ELR (cell line): ENCODE measurements around the gene AMBRA1.
A peak's percentile ranks its signal among the peaks of the same experiment; 100 is the strongest.

Experiments used
- DNase-seq: peaks from one replicate; pipeline ENCODE4 v3.0.0-alpha.2; 2015; ENCODE audit warnings: low read depth

The AMBRA1 gene

DNA sequence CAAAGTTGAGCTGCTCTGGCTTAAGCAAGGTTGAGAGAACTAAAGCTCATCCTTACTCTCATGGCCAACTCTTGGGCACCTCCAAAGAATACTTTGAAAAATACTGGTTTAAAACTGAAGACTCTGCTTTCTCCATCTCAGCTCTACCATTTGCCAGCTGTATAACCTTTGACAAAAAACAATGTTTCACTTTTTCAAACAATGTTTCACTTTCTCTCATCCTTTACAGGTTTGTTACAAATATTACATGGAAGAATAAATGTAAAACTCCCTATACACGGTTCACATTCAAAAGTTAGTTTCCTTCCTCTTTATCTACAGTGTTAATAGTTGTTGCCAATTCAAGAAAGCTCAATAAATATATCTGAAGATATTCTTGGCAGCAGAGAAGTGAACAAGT, 19.2 kb downstream of the AMBRA1 start:
- DNase-seq = no peak

DNA sequence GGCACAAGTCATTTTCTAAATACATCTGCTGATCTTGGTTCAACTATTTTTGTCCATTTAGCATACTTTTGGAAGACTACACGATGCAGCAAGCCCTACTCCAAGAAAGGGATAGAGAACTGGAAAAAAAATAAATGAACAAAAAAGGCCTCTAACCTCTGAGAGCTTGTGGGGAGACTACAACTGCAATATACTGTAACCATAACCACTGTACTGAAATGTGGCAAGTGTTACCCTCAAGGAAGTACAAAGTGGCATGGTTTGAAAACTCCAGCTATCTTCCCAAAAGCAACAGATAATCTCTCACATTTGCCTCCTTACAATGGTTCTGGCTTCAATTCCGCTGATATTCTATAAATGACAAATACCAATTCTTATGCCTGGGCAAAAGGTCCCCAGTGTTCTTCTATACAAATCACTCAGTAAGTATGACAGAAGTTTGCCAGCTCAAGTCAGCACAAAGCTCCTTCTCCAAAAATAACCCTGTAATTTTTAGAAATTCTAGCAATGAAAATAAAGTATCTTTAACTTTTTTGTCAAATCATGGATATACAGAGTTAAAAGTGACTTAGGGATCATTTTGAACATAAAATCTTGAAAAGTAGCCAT, 22.9 kb downstream of the AMBRA1 start:
- no peak for DNase-seq

DNA sequence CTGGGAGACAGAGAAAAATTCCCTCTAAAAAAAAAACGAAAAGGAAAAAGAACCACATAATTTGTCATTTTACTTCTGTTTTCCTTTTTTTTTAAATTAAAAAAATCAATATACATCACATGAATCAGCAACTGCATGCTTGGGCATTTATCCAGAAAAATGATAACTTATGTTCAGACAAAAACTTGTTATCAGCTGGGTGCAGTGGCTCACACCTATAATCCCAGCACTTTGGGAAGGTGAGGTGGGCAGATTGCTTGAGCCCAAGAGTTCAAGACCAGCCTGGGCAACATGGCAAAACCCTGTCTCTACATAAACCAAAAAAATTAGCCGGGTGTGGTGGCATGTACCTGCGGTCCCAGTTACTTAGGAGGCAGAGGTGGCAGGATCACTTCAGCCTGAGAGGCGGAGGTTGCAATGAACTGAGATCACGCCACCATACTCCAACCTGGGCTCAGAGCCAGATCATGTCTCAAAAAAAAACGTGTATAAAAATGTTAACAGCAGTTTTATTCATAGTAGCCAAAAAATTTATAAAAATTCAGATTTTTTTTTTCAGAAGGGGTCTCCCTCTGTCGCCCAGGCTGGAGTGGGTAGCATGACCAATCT, 28.5 kb downstream of the AMBRA1 start:
- DNase-seq = peak; percentile 22

DNA sequence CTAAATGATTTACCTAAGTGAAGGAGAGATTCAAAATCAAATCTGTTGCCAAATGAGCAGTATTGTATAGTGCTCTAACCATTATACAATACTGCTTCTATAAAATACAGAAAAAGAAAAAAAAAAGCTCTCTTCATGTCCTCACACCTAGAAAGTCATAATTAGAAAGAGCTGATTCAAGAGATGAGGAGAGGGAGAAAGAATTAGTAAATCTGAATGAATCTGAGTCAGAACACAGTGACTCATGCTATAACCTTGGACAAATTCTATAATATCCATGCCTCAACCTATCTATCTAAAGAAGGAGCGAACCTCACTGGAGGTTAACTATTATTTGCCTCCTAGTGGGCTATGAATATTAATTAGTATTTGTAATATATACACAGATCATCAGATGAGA, 29.4 kb downstream of the AMBRA1 start:
- DNase-seq = peak; percentile 79

DNA sequence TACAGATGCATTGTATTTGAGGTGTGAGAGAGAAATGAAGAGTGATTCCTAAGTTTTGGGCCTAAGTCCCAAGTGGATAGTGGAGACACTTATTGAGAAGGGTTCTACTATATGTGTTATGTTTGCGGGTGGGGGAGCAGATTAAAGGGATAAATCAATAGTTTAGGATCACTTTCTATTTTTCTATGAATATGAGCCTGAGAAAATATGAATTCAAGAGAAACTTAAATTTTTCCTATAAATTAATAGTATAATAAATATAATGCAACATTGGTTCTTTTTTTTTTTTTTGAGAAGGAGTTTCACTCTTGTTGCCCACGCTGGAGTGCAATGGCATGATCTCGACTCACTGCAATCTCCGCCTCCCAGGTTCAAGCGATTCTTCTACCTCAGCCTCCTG, 31.3 kb downstream of the AMBRA1 start:
- no peak for DNase-seq

DNA sequence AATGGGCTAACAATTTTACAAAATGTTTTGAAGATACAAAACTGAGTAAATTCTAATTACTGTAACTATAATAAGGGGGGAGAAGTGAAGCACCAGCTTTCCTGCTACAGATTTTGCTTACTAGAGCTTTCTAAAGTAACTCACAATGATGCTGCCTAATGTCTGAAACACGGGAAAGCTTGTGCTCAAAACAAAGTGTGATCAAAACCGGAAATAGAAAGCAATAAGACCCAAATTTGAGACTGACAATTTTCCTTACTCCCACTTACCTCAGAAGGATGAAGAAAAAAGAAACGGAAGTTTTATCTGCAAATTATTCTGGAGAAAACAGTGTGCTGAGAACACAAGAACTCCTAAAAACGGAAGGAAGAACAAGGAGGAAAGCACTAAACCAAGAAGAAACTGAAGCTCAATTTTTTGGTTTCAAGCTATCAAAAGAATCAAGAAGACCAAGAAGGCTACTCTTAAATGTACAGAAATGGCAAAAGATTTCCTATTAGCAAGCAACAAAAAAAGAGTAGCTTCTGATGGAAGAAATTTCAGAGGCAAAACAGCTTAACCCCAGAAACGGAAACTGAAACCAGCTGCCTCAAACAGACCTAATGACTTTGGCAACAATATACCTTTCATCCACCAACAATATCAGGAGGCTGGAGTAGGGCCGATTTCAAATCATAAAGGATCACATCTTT, 33.4 kb downstream of the AMBRA1 start:
- peak; percentile 43 for DNase-seq

DNA sequence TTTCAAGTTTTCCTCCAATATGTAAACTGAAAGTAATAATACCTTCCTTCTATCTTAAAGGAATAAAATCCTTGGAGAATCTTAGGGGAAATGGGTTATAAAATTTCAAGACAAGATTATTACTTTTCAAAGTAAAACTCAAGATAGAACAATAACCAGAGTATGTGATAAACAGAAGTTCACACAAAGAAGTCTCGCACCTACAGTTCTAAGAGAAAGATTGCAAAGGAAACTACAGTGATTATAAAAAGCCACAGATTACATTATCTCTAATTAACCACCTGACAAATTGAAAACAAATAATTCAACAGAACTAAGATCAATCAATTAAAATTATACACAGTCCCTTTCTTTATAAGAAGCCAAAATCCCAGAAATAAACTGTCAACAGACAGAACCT, 34.0 kb downstream of the AMBRA1 start:
- no peak for DNase-seq

DNA sequence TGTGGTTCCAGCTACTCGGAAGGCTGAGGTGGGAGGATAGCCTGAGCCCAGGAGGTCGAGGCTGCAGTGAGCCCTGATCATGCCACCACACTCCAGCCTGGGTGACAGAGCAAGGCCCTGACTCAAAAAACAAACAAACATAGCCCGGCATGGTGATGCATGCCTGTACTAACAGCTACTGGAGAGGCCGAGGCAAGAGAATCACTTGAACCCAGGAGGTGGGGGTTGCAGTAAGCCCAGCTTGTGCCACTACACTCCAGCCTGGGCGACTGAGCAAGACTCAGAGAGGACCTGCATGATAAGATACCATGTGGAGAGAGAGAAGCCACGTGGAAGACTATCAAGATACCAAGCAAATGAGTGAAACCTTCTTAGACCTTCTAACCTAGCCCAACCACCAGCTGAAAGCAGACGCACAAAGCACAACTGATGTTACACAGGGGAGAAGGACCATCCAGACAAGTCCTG, 36.1 kb downstream of the AMBRA1 start:
- peak; percentile 77 for DNase-seq

DNA sequence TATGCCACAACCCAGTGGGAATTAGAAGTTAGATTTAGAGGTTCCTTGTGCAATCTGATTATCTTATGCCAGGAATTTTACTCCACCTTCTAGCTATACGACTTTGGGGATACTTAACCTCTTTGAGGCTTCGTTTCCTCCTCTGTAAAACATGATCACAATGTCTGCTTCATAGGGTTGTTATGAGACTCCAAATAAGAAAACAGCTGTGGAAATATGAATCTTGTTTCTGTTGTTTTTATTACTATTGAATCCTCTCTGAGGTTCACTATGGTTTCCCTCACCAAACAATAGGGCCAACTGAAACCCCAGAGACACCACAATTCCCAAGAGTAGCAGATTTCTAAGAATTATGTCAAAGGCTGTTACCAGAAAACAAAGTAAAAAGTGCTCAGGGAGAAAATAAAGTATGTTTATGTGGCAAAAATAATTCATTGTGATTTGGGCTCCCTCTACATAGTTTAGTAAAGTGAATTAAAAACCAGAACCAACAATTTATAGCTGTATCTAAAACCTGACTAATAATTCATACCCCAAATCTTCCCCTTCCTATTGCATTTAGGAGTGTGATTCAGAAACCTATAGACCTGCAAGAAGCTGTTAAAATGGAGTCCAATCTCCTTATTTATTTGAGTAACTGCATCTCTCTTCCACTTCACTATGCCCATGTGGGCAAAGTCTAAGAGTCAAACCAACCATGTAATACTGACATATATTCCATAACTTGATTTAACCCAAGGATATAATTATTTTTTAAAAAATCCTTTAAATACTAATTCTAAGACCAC, 38.4 kb downstream of the AMBRA1 start:
- no peak for DNase-seq

DNA sequence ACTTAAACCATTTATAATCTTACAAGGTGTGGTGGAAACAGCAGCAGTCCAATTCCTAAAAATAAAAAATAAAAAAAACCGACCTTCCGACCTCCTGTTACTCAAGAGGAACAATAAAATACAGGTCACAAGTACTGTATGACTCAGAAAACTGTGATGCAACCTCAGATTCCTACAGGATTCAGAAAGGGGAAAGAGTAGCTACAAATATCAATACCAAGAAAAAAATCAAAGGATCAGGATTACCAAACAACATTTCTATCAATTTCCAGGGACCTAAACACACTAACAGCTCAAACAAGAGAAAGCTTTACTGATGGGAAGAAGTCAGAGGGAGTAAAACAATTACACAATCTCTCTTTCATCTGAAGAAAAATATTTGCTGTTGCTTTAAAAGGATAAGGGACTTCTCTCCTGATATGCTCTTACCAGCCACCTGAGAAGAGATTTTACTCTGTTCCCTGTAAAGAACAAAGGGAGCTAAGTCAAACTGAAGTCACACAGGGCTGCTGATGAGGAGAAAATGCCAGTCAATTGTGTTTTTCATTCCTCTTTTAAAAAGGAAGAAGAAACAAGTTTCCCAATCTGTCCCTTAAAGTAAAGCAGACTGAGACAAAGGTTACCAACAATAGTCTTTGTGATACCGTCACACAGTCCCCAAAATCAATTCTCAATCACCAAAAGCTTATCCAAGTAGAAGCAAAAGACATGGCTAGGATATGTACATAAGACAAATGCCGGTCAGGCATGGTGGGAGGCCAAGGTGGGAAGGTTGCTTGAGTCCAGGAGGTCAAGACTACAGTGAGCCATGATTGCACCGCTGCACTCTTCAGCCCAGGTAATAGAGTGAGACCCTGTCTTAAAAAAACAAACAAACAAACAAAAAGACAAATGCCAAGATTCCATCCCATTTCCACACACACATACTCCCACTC, 39.3 kb downstream of the AMBRA1 start:
- peak; percentile 92 for DNase-seq

DNA sequence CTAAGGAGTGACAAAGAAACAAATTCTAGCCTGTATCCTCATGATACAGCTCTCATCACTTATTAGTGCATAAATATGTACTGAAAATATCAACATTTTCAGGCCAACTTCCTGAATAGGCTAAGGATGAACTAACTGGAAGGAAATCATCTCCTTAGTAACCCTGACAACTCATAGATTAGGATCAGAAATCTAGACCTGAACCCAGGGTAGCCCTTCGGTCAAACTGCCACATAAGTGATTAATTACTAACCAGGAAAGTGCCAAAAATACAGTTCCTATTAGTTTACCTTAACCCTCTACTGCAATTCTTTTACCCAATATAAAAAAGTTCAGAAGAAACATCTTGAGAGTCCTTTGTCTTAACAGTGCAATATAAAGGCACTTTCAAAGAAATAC, 40.0 kb downstream of the AMBRA1 start:
- peak; percentile 77 for DNase-seq

DNA sequence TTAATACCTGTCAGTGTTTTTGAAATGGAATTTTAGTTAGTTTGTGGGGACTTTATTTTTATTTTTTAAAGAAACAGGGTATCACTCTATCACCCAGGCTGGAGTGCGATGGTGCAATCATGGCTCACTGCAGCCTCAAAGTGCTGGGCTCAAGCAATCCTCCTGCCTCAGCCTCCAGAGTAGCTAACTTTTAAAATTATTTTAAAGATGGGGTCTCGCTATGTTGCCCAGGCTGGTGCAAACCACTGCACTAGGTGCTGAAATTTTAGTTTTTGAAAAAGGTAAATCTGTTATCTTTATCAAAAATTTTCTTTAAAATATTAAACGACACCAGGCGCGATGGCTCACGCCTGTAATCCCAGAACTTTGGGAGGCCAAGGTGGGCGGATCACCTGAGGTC, 42.6 kb downstream of the AMBRA1 start:
- no peak for DNase-seq

DNA sequence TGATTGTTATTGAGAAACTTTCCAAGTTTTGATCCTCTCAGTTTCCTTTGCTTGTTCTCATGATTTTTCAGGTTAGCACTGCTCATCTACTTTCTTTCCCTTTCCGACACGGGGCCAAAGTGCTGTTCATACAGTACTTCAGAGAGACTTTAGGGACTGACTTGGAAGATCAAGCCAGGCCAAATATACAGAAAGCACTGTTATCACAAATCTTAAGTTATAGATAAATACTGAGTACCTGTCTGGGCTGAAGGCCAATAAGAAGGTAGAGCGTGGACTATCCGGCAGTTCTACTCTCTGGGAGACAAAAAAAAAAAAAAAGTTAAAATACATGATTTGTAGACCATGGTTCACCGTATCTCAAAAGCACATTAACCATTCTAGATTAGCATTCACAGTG, 46.2 kb downstream of the AMBRA1 start:
- DNase-seq = no peak

DNA sequence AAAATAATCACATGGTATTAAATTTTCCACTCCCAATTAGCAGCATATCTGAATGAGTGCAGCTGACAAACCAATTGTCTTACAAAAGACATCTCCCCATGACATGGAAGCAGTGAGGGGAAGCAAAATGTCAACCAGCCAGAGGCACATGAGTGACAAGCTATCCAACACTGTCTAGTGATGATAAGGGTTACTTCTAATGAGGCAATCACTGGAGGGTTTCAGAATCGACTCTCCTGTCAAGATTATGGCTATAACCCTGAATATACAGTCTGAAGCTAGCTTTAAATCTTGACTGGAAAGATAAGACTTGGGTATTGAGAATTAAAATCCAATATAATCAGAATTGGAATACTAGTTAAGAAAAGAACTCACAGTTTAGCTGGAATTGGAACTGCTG, 50.3 kb downstream of the AMBRA1 start:
- DNase-seq = no peak

DNA sequence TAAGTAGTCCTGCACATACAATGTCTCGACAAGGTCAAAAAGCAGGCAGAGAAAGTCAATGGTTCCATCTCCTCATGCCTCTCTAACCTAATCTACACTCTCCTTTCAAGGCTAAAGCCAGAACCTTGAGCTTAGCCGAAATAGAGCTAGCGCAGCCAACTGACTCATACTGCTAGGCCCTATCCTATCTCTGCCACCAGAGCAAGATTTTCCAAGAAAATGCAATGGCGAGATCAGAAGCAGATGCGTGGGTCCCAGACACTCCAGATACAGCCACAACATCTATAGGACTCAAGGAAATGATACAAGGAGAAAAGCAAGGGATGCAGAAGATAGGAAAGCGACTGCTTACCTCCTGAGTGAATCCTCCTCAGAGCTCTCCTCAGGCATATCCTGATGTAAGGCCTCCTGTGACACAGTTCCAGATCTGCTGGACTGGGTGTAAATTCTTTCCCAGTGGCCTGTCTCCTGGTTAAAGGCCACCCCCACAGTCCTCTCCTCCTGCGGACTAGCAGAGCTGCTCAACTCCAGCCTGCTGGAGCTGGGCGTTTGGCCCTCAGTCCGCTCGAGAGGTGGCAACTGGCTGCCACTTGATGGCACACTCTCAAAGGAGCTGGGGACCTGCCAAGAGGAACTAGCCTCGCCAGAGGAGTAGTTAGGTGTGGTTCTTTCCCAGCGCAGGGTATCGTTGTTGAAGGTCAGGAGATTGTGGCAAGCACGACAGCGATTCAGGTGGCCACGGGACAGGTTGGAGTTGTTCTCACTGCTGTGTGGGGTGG, 52.0 kb downstream of the AMBRA1 start:
- no peak for DNase-seq

DNA sequence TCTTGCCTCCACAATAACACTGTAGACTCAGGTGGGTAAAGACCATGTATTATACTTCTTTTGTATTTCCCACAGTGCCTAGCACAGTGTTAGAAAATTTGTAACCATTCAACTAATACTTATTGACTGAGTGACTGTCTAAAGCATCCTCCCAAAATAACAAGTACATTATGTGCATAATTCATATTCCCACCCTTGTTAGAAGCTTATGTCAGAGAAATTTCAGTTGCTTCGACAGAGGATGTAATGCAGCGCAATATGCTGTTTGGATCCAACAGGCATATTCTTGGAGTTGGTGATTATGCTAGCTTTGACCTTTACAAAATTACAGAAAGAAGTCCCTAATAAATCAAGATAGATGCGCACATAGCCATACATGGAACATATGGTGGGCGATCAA, 53.0 kb downstream of the AMBRA1 start:
- DNase-seq = no peak

DNA sequence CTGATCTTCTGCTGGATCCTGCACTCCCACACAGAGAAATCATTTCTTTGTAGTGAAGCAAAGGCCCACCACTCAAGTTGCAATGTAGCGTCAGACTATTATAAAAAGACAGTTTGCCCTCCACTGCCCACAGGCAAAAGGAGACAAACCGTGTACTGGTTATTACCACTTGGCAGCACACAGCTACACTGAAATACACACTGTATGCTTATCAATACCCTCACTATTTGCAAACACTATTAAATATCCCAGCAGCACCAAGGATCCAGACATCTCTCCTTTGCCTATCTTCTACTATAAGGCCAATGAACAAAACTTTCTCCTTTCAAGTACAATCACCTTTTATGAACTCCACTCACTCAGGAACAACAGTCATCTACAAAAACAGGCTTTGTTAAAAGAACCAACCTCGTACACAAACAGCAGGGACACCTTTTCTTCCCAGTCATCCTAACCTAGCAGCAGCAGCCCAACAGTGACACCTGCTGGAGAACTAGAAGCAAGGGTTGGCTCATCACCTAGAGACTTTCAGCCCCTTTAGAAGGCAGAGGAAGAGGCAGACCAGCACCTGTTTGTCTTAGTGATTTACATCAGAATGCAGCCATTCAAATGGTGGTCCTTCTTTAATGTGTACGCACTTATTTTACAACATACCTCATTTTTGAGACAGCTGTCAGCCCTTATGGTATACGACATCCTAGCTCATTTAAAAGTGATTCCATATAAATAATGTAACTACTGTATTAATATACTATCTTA, 56.1 kb downstream of the AMBRA1 start:
- DNase-seq = peak; percentile 79

DNA sequence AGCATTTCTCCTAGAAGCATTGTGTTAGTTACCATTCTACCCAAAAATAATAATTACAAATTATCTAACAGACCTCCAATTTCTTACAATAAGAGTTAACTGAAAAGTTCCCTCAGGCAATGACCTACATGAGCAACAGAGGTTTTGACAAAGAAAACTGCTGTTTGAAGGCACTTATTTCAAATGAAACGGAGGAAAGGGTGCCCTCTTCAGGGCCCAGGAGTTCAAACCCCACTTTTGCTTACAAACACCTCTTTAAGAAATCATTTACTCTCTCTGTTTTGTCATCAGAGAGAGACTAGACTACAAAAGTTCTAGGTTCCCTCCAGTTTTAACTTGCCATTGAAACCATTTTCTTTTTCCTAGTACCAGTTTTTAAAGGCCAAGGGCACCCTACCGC, 56.7 kb downstream of the AMBRA1 start:
- DNase-seq = peak; percentile 36

DNA sequence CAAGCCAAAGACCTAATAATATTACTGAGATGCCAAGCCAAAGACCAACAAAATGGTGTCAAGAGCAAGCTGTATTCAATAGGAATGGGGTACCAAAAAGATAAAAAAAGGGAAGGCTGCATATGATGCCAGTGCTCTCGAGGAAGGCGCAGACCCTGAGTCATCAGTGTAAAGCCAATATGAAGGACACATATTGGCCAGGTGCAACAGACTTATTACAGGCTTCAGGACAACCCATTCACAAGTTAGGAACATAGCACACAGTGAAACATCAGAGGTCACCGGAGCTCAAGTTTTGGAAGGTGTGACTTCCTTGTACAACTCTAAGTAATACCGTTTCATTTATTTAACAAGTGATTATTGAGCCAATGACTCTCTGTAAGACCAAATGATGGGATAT, 58.1 kb downstream of the AMBRA1 start:
- no peak for DNase-seq

DNA sequence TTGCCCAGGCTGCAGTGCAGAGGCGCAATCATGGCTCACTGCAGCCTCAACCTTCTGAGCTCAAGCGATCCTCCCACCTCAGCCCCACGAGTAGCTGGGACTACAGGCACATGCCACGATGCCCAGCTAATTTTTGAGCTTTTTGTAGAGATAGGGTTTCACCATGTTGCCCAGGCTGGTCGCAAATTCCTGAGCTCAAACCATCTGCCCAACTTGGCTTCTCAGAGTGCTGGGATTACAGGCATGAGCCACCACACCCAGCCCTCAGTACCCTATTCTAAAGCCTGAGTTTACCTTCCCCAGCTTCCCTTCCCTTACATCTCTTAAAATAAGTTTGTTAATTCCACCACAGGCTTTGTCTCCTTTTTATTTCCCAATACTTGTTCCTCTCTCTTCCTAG, 59.1 kb downstream of the AMBRA1 start:
- no peak for DNase-seq
